ENCODE results near the gene PHACTR3.

PHACTR3 gene

DNA sequence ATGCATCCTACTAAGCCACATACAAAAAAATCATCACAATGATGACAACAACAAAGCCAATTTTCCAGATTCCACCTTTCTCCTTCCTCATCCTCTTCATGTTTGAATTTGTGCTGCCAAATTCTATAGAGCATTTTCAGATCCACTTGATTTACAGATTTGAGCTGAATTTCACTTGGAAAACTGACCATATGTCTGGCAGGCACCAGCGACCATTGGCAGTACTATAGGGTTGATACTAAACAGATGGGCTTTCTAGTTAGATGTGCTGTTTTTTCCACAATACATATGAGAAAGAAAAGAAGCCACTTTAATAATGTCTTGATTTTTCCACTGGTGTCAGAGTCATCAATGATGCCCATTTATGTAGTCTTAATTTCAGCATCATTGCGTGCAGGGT, 127.0 kb downstream of the PHACTR3 start:
- no peak for DNase-seq (ENCODE audit: low read depth)

DNA sequence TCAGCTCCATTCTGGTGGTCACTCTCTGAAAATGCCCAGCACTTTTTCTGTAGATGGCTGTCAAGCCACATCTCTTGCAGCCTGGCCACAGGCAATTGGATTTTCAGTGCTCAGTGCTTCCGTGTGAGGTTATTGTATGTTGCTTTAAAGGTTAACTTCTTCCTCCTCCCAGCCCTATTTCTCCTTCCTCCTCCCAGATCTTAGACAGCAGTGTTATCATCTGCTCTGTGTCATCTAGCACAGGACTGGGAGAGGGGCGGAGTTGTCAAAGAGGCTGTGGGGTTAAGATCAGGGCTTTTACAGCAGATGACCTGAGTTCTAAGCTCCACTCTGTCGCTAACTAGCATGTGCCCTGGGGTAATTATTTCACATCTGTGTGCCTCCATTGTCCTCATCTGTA, 129.0 kb downstream of the PHACTR3 start:
- no peak for DNase-seq (ENCODE audit: low read depth)

DNA sequence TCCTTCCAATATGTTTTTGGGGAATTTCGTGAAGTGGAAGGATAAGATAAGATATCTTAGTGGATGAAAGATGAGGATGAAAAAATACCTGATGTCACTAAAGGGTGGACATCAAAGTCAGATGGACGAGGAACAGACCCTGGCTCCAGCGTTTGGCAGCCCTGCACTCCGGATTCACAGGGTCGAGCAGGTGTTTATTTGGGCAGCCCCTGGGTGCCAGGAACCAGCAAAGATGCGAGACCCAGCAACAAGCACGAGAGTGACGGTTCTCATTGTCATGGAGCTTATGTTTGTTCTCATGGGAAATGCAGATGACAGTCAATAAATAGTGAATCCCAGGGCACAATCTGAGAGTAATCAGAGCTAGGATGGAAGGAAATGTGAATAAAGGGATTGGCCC, 131.1 kb downstream of the PHACTR3 start:
- DNase-seq (ENCODE audit: low read depth), result no peak

DNA sequence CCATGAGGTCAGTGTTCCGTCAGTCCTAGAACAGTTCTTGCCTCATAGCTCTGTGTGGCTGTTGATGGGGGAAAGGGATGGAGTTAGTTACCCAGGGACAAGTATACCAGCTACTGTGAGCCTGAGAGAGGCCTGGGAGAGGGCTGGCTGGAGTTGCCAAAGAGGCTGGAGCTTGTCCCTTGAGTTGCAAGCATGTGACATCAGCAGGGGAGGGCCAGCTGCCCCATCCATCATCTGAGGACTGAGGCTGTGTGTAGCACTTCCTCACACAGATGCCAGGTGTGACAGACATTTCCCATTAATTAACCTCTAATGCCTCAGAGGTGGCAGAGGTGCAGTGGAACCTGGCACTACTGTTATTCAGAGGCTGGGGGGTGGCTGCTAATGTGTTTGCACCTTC, 131.6 kb downstream of the PHACTR3 start:
- no peak for DNase-seq (ENCODE audit: low read depth)

DNA sequence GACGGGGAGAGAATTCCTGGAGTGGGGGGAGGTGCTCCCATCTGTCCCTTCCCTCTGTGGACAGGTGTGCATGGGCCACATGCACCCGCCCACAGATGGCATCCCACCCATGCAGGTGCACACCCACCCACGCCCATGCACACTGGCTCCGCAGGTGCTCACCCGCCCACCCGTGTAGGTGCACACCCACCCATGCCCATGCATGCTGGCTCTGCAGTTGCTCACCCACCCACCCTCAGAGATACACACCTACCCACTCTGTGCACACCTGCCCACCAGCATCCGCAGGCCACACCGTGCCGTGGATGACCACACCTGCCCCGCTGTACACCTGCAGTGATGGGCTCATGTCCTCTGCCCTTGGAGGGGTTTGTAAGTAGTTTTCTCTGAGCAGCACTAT, 132.0 kb downstream of the PHACTR3 start:
- DNase-seq (ENCODE audit: low read depth), result no peak

DNA sequence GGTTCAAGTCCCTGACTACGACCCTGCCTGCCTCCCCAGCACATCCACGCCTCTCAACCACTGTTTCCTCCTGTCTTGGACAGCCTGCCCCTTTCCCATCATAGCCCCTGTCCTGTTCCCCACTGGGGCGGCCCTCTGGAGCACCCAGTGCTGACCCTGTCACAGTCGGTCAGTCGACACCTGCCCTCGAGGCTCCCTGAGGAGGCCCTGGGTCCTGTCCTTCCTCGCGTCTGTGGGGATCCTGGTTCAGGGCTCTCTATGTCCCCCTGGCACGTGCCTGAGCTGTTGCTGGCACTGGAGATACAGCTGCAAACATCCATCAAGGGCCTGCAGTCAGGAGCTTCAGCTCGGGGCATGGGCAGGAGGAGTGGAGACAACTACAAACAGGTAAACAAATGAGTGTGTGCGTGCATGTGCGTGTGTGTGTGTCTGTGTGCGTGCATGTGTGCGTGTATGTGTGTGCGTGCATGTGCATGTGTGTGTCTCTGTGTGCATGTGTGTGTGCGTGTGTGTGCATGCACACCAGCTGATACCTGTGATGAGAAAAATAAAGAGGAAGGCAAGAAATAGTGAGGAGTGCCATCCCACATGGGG, 132.8 kb downstream of the PHACTR3 start:
- no peak for DNase-seq (ENCODE audit: low read depth)

DNA sequence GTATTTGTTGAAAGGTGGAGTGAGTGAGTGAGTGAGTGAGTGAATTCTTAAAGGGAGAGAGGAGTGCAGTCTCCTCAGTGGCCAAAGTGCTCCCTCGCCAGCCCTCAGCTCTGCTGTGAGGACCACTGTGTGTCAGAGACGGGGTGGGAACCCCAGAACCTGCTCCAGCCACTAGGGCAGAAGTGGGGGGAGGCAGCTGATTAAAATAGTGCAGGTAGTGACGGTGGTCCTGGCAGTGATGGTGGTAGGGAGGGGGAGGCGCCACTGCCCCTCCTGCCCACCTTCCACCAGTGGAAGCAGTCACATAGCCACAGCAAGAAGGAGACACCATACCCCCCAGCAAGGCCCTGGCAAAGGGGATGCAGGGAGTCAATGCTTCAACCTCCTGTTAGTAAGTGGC, 133.5 kb downstream of the PHACTR3 start:
- no peak for DNase-seq (ENCODE audit: low read depth)

DNA sequence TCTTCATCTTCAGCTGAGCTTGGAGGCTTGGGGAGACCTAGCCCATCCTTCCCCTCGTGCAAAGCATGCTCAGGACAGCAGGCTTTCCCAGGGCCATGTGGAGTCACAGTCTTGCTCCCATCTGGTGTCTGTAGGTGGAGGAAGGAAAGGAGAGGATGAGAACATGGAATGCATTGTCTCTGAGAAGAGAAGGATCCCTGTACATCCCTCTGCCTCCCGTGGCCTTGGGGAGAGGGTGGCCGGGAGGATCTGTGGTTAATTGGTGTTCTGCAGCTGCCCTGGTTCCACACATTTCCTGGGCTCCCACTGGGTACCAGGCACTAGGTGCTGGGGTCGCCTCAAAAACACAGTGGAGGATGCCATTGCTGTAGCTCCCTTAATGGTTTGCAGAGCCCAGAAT, 134.5 kb downstream of the PHACTR3 start:
- no peak for DNase-seq (ENCODE audit: low read depth)

DNA sequence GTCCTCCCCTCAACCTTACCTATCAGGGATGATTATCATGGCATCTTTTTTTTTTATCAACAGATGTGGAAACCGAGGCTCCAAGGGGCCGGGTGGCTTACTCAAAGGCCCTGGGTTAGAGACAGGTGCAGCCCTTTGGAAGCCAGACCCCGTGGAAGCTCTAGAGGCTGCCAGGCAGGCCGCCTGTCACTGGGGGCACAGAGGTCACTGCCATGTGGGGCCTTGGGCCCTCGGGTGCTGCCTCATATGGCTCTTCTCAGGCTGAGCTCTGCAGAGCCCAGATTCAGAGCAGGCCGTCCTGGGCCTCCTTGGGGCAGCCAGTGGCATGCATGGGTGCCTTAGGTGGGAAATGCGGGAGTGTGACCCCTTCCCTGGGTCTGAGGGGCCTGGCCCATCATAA, 136.3 kb downstream of the PHACTR3 start:
- DNase-seq (ENCODE audit: low read depth), result no peak

DNA sequence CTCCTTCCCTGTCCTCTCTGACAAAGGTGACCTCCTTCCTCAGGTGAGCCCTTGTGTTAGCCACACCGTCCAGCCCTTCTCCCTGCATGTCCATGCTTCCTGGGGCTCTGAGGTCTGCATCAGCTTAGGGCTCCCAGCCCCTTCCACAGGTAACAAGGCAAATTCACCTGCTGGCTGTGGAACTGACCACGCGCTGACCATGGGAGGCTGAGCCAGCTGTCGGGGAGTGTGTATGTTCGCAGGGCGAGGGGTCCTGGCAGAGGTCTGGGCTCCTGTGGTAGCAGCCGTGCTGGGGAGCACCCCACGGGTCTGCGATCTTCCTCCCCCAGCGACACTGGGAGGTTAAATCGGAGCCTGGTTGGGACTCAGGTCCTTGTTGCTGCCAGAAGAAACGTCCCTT, 136.7 kb downstream of the PHACTR3 start:
- DNase-seq (ENCODE audit: low read depth), result no peak

DNA sequence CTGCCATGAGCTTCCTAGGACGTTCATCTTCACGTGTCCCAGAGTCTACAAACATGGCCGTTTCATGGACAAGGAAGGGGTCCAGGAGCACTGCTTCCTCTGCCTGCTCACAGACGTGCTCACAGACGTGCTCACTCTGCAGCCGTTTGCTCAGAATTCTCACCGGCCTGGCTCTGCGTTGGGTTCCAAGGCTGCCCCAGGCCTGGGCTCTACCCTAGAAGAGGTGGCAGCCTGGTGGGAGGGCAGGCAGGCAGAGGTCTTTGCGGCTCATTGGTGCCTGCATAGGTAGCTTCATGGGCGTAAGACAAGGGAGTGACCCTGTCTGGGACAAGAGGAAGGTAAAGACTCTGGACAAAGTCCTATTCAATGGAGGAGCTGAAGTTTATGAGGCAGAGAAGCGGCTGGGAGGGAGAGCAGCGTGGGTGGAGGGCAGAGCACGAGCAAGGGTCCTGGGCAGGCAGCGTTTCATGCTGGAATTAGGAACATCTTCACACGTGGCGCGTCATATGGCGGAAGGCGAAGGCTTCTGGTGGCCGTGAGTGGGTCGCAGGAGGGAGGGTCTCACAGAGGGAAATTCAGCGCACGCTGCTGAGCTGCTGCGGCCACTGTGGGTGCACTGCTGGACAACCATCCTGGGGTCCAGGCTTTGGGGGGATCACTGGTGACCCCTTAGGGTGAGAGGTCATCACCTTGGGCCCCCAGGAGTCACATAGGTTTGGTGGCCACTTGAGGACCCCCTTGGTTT, 138.2 kb downstream of the PHACTR3 start:
- no peak for DNase-seq (ENCODE audit: low read depth)

DNA sequence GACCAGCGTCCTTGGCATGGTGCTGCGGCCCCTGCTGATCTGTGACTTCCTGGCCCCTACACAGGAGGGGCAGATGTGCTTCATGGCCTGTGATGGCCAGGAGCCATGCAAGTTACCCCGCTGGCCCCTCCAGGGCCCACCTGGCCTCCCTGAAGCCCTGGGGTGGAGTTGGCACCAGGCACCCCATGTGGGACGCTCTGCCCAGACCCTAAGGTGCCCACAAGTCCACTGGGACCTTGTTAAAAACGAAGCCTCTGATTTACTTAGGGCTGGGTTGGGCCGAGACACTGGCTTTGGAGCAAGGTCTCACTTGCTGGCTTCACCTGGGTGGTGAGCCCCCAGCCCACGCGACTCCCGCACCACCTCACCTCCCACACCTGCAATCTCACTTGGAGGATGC, 139.0 kb downstream of the PHACTR3 start:
- DNase-seq (ENCODE audit: low read depth), result no peak

DNA sequence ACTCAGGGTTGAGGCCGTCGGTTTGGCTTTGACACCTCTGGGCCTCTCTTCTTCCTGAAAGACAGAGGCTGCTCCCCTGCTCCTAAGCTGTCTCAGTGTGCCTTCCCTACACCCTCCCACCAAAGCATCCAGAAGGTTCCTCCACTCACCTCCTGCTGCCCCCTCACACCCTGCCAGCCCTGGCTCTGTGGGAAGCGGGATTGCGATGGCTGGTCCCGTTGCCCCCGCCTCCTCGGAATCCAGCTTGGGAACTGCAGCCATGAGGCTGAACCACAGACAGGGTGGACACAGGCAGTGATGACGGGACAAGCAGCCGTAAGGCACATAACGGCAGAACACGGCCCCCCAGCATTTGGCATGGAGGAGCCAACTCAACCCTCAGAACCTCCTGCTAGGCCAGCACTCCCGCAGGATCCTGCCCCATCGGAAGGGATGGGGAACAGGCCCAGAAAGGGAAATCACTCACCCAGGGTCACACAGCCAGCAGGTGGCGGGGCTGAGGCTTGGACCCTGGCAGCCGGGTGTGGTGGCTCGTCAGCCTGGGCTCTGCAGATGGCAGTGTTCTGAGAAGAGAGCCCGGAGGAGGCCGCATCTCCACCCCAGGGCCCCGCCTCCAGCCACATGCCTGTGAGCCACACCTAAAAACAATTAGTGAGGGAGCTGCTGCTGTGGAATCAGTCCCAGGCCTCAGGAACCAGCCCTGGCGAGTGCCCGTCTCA, 139.6 kb downstream of the PHACTR3 start:
- DNase-seq (ENCODE audit: low read depth), result no peak

DNA sequence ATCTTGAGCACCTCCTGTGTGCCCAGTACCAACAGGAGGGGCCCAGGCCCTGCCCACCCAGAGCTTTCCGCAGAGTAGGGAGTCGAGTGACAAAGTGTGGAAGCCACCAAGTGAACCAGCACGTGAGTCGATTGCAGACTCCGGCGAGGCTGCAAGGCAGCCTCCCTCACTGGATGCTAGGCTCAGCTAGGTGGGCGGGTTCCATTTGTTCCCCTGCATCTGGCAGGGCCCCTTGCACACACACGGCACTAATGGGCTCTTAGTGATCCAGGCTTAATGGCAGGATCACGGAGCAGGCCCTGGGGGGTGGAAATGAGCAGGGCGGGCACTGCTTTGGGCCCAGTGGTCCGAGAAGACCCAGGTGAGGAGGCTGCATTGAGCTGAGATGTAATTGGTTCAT, 140.4 kb downstream of the PHACTR3 start:
- DNase-seq (ENCODE audit: low read depth), result no peak

DNA sequence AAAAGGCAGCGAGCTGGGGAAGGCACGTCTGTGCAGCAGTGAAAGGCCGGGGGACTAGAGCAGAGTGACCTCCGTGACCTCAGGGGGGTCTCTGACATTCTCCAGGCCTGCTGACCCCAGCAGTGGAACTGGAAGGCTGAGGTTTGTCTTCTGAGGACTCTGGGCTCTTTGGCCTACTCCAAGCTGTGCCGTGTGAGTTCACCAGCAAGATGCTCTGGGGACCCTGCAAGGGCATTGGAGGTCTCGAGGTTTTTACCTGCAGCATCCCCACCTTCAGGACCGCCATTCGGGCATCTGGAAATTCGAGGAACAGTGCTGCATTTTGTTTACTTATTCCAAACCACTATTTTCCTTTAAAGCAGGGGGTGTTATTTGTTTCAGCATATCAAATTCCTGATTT, 140.9 kb downstream of the PHACTR3 start:
- DNase-seq (ENCODE audit: low read depth), result no peak

DNA sequence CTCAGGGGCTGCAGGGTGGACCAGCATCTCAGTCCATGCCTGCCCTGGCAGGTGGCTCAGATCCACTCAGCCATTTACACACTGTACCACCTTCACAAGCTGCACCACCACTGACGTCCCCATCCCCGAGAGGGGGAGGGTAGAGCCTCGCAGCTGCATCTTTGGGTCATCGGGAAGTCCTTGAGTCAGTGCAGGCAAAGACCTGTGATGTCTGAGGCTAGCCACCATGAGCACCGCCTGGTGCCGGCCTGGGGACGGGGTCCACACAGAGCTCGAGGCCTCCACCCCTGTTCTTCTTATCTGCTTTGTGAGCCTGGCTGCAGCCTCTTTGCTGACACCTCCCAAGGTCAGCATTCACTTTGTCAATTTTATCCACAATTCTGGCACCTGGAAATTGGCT, 141.4 kb downstream of the PHACTR3 start:
- DNase-seq (ENCODE audit: low read depth), result no peak

DNA sequence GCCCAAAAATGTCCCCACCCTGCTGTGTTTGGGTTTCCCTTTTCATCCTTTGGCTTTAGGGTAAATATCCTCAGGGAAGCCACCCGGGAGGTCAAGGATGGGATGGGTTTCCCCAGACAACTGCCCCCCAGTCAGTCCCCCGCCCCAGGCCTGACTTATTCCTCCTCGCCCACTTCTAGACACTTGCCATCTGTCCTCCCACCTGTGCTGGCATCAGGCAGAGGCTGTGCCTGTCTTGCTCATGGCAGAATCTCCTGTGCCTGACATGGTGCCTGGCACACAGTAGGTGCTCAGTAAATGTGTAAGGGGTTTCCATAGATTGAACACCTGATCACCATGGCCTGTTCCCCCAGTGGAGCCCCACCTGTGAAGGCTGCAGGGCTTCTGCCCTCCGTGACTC, 141.8 kb downstream of the PHACTR3 start:
- DNase-seq (ENCODE audit: low read depth), result no peak

DNA sequence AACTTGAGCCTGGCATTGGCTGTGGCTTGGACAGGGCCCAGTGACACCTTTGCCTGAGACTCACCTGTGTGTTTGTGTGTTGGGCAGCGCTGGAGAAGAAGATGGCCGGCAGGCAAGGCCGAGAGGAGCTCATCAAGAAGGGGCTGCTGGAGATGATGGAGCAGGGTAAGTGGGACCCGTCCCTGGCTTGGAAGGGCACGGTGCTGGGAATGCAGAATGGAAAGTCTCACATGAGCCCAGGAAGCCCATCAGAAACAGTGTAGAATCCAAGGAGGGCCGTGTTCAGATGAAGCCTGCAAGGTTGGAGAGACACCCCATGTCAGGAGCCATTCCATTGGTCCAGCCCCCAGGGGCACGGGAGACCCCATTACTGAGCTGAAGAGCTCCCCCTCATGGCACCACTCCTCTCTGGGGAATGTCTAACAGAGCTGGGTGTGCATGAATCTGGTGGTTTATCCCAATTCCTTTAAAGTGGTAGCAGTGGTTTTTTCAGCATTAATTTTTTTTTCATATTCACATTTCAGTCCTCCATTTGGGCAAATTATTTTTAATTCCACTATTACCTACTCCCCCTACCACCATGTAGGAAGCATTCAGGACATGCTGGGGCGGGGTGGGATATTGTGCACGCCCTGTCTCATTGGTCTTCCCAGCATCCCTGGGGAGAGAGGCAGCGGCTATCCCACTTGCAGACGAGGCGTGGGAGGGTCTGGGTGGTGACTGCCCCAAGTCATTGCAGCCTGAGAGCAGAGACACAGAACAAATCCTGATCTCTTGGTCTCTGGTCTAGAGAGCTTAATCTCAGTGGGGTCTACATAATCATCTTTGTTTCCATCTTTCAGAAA, 143.6 kb downstream of the PHACTR3 start:
- DNase-seq (ENCODE audit: low read depth), result no peak

DNA sequence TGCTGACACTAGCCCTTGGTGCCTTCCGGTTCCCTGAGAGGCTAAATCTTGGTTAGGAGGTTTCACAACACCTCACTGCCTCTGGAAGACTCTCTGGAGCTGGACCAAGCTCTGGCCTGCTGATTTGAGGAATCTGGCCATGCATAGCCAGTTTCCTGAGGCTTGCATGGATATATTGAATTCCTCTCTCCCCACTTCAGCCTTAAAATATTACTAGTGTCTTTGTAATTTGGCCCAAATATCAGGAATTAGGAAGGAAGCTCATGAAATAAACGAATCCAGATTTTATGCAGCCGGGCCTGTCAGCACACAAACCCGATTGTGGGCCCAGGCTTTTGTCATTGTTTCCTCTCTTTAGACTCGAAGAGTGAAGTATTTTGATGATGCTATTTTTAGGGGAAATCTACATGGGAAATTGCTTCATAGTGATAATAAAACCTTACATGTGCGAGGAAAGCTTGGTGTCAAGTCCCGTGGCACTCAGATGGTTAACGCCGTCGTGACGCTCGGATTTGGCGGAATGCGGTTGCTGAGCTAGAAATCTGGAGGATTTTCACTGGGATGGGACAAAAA, 144.4 kb downstream of the PHACTR3 start:
- no peak for DNase-seq (ENCODE audit: low read depth)

DNA sequence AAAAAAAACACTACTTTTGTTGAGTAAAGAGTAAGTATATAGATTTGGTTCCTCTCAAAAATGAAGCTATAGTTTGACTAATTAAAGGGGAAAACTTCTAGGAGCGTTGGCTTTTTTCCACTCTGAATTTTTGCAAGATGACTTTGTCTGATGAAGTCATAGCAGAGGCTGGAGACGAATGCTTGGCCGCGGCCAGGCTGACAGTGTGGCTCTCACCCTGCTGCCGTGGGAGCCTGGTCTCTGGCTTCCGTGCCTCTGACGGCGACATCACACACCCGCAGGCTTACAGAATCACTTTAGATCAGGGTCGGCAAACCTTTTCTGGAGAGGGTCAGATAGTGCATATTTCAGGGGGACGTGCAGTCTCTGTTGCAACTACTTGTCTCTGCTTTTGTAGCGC, 145.0 kb downstream of the PHACTR3 start:
- DNase-seq (ENCODE audit: low read depth), result peak; percentile 7

DNA sequence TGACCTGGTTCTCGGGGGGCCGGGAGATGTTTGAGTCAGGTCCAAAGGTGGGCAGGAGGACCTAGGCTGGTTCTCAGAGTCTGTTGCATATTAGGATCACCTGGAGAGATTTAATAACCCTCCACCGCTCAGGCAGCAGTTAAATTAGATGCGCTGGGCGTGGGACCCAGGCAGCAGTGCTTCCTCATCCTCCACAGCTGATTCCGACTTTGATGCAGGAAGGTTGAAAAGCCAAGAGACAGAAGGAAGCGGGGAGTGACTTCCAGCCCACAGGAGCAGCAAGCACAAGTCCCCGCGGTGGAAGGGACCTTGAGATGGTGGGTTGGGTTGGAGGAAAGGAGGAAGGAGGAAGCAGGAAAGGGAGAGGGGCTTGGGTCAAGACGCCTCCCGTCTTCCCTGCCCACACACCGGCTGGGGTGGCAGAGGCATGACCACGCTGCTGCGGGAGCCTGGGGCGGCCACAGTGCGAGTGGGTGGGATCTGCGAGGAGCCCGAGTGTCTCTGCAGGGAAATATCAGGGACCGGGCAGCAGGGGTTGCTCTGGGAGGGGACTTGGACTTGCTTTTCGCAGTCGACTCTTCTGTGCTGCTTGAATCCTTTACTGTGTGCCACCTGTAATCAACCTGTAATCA, 146.0 kb downstream of the PHACTR3 start:
- DNase-seq (ENCODE audit: low read depth), result no peak

Measured in iris pigment epithelial cell (primary cell).